CD4-positive, alpha-beta T cell treated with Interleukin-2 at 100 ng/mL for 4 hours (primary cell): ENCODE measurements around the gene PTH2.

ENCODE experiments used
- DNase-seq: peaks from one replicate; pipeline ENCODE4 v3.0.0-alpha.2; 2020; ENCODE audit warnings: low spot score

PTH2 gene

DNA sequence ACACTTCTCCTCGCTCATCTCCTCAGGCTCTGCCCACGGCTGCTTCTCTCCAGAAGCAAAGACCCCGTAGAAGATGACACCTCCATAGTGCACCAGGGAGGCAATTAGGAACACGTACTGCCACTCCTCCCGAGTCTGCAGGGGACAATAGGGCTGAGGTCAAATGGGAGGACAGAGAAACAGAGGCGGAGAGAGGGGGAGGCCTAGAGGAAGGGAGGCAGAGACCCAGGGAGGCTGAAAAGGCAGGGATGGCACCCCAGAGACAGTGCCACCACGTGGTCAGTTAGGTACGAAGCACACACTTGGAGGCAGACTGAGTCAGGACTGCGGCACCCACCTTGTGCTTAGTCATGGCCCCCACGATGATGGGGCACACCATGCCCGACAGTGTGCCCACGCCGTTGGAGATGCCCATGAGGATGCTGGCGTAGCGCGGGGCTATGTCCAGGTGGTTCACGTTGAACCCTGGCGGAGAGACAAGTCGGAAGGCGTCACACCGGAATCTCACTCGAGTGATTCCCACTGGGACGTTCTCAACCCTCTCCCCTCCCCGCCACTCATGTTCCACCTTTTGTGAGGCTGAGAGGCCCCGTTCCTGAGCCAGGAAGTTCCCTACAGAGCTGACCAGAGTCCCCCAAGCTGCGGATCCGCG, 7.6 kb upstream of the PTH2 start:
- no peak for DNase-seq

DNA sequence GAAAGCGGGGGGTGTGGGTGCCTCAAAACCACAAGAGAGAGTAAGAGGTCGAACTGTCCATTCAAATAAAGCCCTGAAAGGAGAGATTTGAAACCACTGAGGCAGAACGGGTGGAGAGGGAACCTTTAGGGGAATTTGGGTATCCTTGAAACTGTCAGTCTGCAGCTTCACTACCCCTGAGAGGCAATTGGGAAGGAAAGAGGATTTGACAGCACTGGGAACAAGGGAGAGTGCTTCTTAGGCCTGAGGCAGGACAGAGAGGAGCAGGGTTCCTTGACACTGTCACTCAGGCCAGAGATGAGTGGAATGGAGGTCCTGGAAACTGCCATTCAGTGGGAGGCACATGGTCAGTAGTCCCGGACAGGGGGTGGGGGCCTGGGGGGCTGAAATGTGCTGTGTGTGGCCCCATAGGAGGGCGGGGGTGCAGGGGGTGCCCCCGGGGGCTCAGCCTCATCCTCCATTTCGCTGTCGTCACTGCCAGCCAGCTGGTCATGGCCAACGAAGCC, 7.0 kb upstream of the PTH2 start:
- DNase-seq: no peak

DNA sequence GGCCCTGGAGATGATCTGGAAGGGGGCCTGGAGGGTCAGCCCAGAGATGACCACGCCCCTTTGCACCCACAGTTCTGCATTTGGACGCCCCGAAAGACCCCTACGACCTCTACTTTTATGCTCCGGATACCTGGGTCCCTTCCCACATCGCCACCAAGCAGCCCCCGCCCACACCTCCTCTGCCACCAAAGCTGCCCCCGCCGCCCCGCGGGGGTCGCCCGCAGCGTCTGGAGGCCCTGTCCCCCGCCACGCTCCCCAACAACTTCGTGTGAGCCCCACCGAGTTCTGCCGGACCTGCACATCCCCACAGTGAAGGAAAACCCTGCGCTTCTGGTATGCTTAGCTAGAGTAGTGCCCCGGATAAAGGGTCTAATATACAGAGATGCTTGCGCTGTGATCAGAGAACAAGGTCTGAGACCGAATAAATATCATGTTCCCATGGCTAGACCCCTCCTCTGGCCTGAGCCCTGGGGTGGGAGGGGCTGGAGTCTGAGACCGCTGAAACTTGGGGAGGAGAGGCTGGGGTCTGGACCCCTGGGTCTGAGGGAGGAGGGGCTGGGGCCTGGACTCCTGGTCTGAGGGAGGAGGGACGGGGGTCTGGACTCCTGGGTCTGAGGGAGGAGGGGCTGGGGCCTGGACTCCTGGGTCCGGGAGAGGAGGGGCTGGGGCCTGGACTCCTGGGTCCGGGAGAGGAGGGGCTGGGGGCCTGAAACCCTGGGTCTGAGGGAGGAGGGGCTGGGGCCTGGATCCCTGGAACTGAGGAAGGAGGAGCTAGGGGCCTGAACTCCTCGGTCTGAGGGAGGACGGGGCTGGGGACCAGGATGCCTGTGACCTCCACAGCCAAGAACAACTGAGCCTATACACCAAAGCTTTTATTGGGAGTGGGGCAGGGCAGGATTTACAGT, 5.6 kb upstream of the PTH2 start:
- no peak for DNase-seq

GRCh38 chr19:49427855-49428546, 4.8 kb upstream of the PTH2 start:
- no peak for DNase-seq

DNA sequence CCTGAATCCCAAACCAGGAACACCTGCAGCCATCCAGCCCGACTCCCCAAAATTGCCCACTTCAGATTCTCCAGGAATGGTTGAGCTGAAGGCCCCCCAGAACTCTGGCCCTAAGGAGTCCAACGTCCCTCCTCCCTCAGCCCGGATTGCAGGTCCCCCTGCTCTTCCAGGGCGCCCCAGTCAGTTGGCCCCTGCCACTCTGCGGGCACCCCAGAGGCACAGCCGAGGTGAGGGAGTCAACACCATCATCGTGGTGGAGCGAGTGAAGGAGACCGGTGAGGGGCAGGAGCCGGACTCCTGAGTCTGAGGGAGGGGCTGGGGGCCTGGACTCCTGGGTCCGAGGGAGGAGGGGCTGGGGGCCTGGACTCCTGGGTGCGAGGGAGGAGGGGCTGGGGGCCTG, 4.1 kb upstream of the PTH2 start:
- DNase-seq: no peak

- no peak for DNase-seq
Observed at GRCh38 chr19:49425922-49426592, 2.8 kb upstream of the PTH2 start.

DNA sequence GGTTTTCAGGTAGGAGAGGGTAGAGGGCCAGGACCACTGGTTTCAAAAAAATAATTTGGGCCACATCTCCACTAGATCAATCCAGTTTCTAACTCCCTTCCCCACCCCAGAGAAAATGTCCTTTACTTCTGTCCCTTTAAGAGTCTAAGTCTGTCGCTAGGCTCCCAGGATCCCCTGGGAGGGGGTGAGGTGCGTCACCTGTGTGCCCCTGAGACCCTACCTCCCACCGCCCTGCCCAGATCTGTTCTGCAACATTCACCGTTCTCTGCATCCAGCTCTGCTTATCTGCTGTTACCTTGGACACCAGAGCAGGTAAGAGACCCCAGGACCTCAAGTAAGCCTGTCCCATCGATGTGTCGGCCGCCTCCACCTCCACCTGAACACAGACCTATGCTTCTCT, 1.9 kb upstream of the PTH2 start, which contains the start of gene GFY:
Gene GFY, plus strand, starts transcription at position 211 of the 400 bp plus-strand sequence. CDS start 1,043 bp downstream, outside the sequence.
- DNase-seq: no peak

- no peak for DNase-seq
Observed at GRCh38 chr19:49423985-49424303, 703 bp upstream of the PTH2 start.

DNA sequence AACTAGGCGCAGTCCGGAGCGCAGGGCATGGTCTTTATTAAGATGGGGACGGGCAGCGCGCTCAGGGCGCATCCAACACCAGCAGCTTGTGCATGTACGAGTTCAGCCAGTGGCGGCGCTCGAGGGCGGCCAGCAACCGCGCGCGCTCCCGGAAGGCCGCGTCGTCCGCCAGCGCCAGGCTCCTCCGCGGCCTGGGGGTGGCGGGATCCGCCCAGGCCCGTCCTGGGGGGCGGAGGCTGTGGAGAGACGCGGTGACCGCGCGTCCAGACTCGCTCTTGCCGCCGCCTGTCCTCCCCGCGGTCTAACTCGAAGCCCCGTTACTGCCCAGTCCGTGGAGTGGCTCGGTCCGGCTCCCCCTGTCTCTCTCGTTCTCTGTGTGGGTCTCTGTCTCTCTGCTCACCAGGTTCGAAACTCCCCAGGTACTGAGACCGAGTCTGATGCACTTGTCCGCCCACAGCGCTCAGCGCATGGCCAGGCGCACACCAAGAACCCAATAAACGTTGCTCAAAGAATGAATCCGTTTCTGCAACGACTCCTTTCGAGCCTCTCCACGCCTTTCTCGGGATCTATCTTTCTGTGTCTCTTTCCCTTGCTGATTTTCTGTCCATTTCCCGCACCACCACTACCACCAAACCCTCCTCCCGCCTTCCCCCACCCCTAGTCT, 702 bp downstream of the PTH2 start:
- peak; percentile 35 for DNase-seq

DNA sequence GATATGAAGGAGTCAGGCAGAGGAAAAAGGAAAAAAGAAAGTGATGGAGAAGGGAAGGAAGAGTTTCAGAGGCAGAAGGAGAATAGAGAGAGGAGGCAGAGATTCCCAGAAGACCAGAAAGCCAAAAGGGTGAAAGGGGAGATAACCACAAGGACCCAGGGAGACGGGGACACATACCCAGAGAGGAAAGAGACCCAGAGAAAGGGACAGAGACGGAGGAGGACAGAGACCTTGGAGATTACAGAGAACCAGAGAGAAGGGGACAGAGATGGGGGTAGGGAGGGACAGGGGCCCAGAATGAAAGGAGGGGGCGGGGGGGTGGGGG, 1.4 kb downstream of the PTH2 start:
- no peak for DNase-seq

GRCh38 chr19:49421039-49421877, 2.0 kb downstream of the PTH2 start:
- no peak for DNase-seq

- DNase-seq: no peak
Observed at GRCh38 chr19:49420227-49420626, 3.0 kb downstream of the PTH2 start.

GRCh38 chr19:49419173-49419572, 4.1 kb downstream of the PTH2 start:
- no peak for DNase-seq

GRCh38 chr19:49418511-49418910, 4.7 kb downstream of the PTH2 start:
- DNase-seq: no peak

GRCh38 chr19:49417088-49417487, 6.2 kb downstream of the PTH2 start:
- no peak for DNase-seq

- no peak for DNase-seq
Observed at GRCh38 chr19:49415810-49416200, 7.4 kb downstream of the PTH2 start.

DNA sequence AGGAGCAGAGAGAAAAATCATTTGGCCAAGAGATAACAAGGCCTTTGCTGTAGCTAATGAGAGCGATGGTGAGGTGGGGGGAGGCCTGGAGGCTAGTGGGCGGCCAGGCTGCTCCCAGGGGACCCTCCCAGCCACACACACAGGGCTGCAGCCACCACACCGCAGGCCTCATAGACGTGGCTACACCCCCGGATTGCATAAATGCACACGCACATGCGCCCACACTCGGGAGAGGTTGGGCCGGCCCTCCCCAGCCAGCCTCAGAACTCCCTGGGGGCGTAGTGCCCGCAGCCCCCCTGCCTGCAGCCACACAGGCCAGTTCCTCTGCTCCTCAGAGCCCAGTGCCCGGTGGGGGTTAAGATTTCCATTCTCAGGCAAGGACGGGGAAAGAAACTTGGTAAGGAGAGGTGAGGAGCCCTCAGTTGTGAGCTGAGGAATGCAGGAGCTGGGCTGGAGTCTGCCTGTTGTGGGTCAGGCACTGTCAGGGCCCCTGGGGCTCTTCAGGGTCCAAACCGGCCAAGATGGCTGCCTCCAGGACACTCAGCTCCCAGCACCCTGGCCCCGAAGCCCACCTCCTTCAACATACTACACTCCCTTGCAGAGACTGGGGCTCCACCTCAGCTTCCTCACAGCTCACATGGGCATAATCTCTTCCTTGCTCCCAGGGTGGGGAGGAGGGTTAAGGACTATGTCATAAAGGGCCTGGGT, 8.0 kb downstream of the PTH2 start:
- no peak for DNase-seq

DNA sequence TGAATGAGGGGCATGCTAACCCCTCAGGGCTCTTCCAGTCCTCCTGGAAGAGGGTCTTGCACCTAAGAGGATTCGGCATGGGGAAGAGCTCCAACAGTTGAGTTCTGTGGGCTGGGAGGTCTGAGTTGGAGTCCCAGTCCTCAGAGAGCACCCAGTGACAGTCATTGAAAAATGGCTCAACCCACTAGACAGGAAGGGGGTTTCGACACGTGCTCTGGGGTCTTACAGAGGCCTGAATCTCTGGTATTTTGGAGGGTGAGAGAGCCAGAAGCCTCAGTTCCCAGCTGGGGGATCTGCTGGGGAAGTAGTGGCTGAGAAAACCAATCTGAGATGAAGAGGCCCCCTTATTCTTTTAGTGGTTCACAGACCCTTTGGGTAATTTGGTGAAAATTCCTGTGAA, 9.0 kb downstream of the PTH2 start:
- DNase-seq: no peak

DNA sequence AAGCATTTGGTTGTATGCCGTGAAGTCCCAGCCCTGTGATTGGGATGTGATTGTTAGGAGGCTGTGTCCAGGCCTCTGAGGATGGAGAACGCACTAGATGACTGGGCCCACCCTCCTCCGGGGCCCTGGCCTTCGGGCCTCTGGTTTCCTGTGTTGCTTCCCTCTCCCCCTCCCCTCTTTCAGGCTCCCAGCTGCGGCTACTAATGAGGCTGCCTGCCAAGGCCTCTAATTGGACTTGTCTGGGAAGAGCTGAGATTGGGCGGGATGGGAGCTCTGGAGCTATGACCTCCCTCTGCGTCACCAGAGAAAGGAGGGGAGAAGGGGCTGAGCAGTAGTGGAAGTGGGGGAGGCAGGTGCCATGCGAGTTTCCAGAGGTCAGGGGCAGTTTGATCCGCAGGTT, 9.9 kb downstream of the PTH2 start:
- no peak for DNase-seq

GRCh38 chr19:49411681-49412326, 11.4 kb downstream of the PTH2 start:
- DNase-seq: no peak
